HG02981 (cell line): ENCODE measurements around the gene IMP3.

Experiments used
- ATAC-seq: cut with Tn5 transposase; IDR thresholded peaks from one replicate; pipeline ENCODE4 v1.9.1; 2021; ENCODE audit warnings: mild to moderate bottlenecking, moderate library complexity; ENCODE audit not compliant: unreplicated experiment

IMP3 gene

DNA sequence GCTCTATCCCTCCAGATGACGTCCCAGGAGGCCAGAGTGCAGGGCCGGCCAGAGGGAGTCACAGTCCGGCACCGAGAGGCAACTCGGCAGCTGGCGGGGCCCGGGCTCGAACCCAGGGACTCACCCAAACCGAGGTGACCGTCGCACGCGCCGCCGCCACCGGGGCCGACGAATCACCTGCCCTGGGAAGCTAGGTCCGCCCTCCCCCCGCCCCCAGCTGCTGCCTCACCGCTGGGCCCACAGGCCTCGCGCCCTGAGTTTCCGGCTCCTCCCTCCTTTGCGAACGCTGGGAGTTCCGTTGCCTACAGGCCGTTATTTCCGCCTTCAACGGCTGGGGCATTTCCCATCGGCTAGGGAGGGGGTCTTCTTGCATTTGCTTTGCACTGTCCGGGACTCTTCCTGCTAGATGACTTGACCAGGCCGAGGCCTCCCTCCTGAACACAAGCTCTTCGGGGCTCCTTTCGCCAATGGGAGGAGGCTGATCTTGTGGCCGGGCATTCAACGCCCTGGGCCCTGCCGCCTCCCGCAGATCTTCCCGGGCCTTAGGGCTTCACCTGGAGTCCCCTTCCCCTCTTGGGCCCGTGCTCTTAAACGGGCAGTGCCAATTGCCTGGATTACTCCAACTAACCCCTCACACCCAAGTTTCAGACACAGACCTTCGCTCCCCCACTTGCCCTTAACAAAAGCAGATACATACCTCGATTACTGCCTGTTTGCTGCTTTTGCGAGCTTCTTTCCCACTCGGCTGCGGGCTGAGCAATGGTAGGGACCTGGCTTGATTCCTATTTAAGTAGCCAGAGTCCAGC is 14.3 kb downstream of the IMP3 start, which contains the start of gene SNUPN:
Gene SNUPN (minus strand): TSS at position 184 of the 806 bp plus-strand sequence. CDS start 4,674 bp downstream, outside the sequence.
- ATAC-seq: peak; percentile 70

DNA sequence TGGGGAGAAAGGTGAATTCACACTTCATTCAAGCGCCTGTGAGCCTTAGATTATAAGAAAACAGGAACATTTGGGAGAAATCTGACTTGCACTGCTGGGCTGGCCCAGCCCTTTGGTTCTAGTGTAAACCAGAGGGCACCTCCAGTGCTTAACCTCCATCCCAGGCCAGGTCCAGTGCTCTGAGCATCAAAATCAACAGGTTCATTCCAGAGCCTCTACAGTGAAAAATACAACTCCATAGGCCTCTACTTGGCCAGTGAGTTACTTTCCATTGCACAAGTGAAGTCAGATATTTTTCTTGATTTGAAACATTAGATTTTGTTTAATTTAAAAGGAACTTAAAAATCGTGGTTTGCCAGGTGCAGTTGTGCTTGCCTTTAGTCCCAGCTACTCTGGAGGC is 17.5 kb downstream of the IMP3 start:
- no peak for ATAC-seq

DNA sequence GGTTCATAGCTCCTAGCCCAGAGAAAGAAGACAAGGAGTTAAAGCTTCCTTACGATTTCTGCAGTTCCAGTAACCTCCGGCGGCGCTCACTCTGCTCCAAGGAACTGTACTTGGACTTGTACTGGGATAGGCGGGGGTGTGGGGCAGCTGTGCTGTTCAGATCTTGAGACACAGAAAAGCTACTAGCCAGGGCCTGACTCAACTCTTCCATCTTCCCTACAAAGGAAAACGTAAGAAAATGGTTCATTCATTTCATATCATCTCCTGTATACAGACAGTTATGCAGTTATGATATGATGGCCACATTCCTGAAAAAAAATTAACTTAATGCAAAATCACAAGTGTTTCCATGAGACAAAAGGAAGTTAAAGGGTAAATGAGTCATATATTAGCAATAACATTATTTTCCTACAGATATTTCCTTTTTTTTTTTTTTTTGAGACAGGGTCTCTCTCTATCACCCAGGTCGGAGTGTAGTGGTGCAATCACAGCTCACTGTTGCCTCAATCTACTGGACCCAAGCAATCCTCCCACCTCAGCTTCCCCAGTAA is 19.1 kb downstream of the IMP3 start:
- no peak for ATAC-seq

DNA sequence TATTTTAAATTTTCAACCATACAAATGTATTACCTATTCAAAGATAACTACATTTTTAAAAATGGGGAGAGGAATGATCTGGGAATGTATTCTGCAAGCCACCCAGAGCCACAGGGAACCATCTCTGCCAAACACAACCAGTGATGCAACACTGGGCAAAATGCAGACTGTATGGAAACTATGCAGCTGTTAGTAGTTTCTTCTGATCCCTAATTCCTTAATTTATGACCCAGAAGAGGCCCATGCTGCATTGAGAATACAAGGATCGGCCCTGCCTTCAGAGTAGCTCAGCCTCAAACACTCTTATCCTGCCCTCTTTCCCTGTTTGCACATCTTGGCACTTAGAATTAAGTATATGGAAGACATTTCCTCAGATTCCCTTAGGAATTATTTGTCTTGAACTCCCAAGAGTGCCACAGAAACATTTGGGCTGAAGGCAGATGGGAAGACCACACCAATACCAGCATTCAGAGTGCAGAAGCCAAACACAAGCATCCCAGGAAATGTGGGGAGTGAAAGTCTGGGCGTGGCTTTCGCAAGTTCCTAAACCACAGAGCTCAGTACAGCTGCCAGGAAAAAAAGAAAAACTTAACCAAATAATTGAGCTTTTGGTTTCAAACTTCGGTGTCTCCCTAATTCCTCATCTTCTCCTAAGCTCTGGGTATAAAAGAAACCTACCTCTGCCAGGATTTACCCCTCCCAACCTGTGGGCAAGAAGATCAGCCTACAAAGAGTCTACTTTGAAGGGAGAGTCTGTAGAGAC is 19.8 kb downstream of the IMP3 start:
- no peak for ATAC-seq

DNA sequence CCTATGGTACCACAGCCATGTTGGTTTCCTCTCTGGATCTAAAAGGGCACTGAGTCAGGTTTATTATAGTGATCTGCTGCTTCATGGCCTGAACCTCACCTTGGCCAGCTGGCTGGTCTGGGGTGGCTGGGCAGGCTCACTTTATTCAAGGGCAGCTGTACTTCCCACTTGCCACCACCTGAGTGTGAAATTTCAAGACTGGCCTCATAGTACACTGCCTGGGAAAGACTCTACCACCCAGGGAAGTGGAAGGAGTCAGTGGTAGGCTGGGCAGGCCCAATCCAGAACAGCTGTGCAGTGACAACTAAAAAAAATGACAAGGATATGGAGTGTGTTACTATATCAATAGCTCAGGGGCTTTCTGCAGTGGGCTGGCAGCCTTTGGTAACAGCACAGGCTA is 23.3 kb downstream of the IMP3 start:
- ATAC-seq: no peak

DNA sequence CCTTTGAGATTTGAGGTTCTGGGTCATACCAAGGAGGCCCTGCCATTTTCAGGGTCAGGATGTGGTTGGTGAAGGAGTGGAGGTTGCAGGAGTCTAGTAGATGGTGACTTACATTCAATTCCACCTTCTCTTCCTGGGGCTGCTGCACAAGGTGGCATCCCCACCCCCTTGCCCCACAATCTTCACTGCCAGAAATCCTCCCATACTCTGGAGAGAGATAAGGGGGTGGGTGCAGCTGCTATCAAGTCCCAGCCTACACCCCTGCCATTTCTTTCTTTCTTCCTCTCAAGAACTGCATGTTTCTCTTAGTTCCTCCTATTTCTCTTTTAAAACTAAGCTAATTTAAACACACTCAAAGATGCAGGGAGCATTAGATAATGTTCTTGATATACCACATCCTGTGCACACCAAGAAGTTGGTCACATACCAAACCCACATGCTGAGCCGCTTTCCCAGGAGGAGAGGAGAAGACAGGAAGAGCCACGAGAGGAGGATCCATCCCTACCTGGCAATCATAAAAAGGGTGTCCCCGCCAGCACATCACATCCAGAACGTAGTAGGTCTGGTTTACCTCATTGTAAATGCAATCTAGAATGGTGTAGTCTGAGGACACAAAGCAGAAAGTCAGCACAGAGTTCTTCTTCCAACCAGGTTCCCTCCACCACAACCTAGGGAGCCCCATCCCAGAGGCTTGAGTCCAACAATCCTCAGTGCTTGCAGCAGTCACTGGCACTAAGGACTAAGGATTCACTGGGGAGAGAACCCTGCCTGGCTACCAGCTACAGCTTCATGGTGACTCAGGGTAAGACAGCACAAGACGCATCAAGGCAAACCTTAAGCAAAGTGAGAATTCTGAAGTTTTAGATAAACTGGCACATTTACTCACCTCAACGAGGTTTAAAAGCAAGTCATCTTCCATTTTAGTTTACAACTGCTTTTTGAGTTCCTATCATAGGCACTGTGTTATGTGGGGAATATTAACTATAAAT is 33.0 kb downstream of the IMP3 start:
- ATAC-seq: no peak

DNA sequence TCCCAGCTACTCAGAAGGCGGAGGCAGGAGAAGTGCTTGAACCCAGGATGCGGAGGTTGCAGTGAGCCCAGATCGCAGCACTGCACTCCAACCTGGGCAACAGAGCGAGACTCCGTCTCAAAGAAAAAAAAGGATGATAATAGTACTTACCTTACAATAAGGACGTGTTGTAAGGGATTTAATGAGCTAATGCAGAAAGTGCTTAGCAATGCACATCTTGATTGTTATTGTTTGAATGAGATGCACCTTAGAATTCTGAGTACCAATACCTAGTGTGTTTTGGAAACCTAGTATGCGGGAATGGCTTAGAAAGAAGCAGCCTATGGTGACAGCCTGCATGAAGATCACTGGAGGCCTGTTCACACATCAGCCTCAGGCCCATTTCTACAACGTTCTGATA is 34.0 kb downstream of the IMP3 start:
- ATAC-seq: no peak

DNA sequence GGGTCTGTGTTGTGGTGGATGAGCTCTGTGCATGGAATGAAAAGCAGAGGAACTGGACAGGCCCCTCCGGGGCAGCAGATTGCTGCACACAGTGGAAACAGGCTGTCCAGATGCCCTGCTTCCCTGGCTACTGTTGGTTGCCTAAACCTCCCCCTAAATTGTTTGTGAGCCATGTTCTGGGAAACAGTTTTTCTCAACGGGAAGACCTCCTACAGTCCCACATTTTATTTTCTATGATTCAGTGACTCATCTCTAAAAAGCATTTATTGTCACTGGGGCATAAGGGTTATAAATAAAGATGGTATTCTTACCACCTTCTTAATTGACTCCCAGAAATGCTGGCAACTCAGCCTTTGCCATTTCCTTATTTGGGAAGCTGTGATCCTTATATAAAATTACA is 40.6 kb downstream of the IMP3 start:
- ATAC-seq: no peak

DNA sequence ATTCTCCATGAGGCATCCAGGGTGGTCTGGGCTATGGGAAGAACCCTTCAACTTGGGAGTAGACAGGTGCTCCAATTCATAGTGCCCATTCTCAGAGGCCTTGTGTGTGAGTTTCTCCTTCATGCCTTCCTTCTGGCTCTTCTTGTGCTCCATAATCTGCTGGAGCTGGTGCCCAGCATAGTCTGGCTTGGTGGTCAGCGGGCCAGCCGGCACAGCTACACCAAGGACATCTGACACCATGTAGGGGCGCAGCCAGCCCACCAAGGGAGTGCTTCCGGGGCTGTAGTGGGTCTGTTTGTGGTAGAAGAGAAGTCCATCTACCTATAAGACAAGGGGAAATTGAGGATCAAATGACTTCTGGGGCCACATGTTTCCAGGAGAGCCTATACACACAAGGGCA is 41.7 kb downstream of the IMP3 start:
- no peak for ATAC-seq

DNA sequence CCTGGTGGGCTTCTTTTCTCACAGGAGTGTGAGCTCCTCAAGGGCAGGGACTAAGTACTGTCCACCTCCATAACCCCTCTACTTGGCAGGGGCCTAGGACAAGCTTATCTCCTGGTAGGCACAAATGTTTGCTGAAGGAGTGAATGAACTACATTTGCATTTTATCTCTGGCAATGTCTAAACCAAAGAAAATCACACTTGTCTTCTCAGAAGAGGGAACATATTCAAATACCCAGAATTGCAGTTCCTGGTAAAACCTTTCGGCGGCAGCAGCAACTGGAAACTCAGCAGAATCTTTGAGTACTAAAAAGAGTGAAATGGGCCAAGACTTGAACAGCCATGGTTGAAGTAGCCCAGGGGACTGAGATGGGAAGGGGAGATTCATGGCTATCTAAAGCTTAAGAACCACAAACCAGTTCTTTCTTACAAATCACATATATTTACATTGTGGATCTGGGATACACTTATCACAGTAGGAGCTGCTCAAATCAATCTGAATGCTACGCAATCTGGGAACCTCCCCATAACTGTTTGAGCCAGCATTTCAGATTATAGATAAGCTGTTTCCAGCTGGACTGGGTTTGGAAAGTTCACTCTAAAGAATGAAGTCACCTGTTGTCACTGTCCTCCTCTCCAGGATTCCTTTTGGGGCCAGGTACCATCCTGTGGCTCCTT is 42.2 kb downstream of the IMP3 start:
- no peak for ATAC-seq

DNA sequence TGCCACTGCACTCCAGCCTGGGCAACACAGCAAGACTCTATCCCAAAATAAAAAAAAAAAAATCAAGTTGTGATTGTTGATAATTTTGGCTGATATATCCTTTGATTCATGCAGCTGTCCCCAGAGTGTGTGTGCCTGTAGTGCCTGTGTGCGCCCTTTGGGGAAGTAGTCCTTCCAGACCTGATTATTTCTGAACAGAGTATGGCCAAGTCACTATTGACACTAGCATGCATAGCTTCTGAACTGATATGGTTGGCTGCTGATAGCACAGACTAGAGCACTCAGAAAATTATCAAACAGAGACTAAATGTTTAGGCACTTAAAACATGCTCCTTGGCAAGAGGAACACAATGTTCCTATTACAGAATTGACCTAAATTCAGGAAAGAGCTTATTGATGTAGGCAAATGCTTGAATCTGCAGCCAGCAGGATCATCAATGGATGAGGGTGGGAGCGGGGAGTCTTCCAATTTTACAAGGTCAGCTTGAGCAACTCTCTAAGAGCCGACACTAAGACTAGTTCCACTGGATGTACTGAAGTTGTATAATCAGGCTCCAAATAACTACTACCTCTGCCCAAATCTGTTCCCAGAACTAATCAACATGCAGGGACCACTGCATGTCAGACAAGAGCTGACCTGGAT is 43.2 kb downstream of the IMP3 start:
- ATAC-seq: no peak

DNA sequence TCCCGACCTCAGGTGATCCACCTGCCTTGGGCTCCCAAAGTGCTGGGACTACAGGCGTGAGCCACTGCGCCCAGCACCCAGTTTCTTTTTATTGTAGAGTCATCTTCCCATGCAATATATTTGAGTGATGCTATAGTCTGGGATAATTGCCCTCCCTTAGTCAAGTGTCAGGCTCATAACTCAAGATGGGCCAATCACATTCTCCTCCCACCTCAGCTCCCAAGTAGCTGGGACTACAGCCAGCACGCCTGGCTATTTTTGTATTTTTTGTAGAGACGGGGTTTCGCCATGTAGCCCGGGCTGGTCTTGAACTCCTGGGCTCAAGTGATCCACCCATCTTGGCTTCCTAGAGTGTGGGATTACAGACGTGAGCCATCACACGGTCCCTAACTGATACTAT is 45.7 kb downstream of the IMP3 start:
- ATAC-seq: no peak

DNA sequence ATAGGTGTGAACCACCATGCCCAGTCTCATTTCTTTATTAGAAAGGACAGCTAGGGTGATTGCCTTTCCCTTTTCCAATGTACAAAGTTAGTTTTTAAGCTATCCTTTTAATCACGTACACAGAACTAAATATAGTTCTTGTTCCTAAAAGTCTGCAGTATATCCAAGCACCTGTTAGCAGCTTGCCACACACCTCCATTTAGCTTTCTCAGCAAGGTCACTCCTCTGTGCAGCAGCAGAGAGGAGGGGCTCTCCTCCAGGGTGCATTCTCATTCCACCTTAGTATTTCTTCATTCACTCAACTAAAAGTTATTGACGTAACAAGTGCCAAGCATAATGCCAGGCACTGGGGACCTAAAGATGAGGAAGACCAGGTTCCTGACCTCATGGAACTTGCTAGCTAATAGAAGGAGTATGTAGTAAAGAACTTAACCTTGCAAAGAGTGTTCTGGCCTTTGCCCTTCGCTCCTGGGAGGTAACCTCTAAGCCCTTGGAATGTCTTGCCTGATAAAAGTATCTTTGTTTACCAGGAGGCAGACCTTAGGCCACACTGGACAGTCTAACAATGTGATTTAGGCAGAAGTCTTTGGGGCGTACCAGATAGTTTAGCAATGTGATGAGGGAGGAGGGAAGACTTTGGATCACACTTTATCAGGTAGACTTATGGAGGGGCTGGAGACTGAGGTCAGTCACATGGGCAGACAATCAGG is 48.2 kb downstream of the IMP3 start:
- no peak for ATAC-seq

DNA sequence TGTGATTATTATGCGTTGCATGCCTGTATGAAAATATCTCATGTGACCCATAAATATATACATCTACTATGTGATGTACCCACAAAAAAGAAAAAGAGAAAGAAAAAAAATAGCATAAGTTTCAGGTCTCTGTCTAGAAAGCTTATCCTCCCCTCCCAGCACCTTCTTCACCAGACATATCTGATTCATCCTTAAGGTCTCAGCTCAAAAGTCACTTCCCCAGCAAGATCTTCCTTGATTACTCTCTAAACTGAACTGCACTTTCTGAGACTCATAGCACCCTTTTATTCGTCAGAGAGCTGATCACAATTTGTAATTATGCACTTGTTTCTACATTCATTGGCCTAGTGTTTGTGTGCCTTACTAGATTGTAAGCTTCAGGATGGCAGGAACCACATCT is 49.8 kb downstream of the IMP3 start:
- ATAC-seq: no peak
